AG08396 (cell line): ENCODE data around the gene E2F2.
A peak's percentile ranks its signal among the peaks of the same experiment; 100 is the strongest.
"Not testable (repeated sequence)": the region's sequence is repeated elsewhere in the genome, so short reads cannot be mapped to it uniquely, and the experiment has no call there.

Source experiments
- DNase-seq: peaks from one replicate; pipeline ENCODE4 v3.0.0; 2012; ENCODE audit warnings: low spot score, mixed read lengths

Gene E2F2

GRCh38 chr1:23524163-23524562 lies 6.9 kb downstream of the E2F2 start:
- DNase-seq = no peak

GRCh38 chr1:23522244-23522982 lies 8.6 kb downstream of the E2F2 start:
- no peak for DNase-seq

DNA sequence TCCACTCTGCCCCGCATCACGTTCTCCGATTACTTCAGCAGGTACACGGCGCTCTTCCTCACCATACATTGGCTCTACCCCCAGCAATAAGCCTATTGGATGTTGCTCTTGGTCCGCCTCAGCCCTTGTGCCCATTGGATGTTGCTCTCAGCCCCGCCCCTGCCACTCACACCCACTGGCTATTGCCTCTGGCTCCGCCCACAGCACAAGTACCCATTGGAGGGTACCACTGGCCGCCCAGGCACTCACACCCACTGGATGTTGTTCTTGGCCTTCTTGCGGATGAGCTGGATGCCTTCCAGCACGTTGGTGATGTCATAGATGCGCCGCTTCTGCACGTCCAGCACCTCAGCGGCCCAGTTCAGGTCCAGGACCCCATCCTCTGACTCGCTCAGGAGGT lies 9.4 kb downstream of the E2F2 start:
- DNase-seq = no peak

DNA sequence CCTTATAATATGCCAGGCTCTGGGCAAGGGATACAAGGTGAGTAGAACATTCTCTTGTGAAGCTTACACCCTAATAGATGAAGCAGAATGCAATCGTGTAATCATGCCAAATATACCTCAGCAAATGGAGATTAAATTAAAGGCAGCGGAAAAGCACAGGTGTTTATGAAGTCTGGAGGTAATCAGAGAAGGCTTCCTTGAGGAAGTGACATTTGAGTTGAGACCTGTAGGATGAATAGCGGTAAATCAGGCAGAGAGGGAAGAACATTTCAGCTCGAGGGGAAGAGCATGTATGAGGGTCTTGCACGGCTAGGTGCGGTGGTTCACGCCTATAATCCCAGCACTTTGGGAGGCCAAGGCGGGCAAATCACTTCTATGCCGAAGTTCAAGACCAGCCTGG lies 13.5 kb downstream of the E2F2 start:
- no peak for DNase-seq

- no peak for DNase-seq
Observed at GRCh38 chr1:23515905-23516304, 15.1 kb downstream of the E2F2 start.

GRCh38 chr1:23514111-23514679 lies 16.8 kb downstream of the E2F2 start:
- no peak for DNase-seq

DNA sequence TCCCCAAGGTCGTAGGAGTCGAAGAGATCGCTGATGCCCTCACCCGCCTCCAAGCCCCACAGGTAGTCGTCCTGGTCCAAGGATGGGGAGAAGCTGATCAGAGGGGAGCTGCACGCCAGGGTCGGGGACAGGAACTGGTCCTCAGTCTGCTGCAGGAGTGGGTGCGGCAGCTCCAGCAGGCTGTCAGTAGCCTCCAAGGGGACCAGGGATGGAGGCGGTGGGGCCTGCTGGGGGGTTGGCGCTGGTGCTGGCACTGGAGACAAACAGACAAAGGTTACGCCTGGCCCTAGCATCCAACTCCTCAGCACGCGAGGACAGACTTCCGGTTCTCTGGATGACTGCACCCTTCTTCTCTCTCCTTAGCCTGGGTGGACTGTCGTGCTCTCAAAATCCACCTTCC lies 21.1 kb downstream of the E2F2 start:
- no peak for DNase-seq

GRCh38 chr1:23506376-23507107 lies 24.5 kb downstream of the E2F2 start:
- DNase-seq = no peak

DNA sequence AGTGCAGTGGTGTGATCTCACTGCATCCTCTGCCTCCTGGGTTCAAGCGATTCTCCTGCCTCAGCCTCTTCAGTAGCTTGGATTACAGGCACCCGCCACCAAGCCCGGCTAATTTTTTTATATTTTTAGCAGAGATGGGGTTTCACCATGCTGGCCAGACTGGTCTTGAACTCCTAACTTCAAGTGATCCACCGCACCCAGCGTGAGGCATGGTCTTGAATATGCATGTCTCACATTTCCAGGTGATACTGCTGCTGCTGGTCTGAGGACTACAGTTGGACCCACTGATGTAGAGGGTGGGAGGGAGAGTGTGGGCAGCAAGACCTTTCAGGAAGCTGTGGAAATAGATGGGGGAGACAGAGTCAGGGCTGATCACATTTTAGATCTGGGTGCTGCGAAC lies 25.2 kb downstream of the E2F2 start:
- DNase-seq = no peak

DNA sequence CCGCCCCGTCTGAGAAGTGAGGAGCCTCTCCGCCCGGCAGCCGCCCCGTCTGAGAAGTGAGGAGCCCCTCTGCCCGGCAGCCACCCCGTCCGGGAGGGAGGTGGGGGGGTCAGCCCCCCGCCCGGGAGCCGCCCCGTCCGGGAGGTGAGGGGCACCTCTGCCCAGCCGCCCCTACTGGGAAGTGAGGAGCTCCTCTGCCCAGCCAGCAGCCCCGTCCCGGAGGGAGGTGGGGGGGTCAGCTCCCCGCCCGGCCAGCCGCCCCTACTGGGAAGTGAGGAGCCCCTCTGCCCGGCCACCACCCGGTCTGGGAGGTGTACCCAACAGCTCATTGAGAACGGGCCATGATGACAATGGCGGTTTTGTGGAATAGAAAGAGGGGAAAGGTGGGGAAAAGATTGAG lies 26.9 kb downstream of the E2F2 start:
- not testable (repeated sequence) for DNase-seq

DNA sequence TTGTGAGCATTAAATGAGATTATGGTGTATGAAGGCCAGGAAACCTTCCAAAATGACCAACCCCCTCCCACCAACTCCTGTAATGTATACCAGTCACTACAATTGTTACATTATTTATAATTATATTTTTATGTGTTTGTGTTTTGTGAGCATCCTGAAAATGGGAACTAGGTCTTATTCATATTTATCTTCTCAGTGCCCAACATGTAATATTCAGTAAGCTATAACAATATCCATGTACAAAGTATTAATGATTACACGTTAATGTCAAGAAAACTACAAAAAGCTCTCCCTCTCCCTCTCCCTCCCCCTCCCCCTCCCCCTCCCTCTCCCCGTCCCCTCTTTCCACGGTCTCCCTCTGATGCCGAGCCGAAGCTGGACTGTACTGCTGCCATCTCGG lies 28.1 kb downstream of the E2F2 start:
- DNase-seq = no peak

- DNase-seq = no peak
Observed at GRCh38 chr1:23500466-23500865, 30.6 kb downstream of the E2F2 start.

GRCh38 chr1:23497777-23498439 lies 33.1 kb downstream of the E2F2 start:
- DNase-seq = no peak

- DNase-seq = no peak
Observed at GRCh38 chr1:23496490-23497181, 34.4 kb downstream of the E2F2 start.

DNA sequence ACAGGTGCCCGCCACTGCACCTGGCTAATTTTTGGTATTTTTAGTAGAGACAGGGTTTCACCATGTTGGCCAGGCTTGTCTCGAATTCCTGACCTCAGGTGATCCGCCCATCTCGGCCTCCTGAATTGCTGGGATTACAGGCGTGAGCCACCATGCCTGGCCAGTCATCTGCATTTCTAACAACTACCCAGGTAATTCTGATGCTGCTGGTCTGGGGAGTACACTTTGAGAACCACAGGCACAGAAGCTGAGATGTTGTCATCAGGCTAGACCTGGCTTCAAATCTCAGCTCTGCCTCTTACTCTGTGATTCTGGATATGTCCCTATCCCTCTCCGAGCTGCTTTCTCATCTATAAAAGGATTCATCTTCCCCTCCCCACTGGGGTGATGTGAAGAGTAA lies 36.2 kb downstream of the E2F2 start:
- not testable (repeated sequence) for DNase-seq

DNA sequence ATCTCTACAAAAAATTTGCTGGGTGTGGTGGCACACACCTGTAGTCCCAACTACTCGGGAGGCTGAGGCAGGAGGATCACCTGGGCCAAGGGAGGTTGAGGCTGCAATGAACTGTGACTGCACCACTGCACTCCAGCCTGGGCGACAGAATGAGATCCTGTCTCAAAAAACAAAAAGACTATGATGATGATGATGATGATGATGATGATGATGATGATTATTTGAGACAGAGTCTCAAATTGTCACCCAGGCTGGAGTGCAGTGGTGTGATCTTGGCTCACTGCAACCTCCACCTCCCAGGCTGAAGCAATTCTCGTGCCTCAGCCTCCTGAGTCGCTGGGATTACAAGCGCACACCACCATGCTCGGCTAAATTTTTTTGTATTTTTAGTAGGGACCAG lies 38.3 kb downstream of the E2F2 start:
- not testable (repeated sequence) for DNase-seq

GRCh38 chr1:23492132-23492720 lies 38.8 kb downstream of the E2F2 start:
- DNase-seq = no peak

DNA sequence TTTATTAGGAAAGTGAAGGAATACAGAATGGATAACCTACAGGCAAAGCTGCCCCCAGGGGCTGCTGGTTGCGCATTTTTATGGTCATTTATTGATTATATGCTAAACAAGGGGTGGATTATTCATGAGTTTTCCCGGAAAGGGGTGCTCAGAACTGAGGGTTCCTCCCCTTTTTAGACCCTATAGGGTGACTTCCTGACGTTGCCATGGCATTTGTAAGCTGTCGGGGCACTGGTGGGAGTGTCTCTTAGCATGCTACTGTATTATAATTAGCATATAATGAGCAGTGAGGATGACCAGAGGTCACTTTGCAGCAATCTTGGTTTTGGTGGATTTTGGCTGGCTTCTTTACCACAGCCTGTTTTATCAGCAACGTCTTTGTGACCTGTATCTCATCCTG lies 41.2 kb downstream of the E2F2 start:
- no peak for DNase-seq

DNA sequence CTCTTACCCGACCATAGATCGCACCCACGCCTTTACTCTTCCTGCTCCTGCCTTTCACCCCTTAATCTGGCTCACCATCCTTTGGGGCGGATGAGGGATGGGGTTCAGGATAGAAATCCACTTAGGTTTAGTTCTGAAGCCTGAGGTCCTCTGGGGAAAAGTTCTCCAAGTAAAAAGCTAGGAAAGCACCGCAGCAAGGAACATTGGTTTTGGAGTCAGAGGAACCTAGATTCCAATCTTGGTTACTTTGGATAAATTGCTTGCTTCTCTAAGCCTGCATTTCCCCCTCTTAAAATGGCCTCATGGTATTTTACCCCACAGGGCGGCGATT lies 46.1 kb downstream of the E2F2 start:
- no peak for DNase-seq

DNA sequence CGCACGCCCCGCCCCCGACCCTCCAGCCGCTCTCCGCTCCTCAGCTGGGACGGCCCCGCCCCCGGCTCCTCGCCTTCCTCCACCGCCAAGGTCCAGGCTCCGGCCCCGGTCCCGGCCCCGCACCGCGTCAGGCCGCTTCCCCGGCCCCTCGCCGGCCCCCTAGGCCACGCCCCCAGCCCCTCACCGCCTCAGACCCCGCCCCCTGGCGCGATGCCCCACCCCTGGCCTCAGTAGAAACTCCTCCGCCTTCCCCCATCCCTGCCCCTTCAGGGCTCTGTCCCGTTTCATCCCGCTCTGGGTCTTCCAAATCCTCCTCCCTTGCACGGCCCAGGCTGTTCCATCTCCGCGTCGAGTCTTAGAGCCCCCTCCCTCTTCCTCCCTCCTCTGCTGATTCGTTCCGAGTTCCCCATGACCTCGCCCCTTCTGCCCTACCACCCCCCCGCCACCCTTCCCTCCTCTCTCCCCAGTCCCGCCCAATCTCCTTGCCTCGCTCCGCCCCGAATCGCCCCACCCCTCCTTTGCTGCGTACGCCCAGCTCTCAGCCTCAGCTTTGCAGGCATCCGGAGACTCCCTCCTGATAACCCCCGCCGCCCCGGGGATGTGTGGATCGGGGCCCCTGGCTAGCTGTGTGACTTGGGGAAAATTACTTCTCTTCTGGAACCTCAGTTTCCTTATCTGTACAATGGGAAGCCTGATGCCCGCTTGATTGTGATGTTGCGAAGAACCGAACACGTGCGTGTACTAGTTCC lies 46.6 kb downstream of the E2F2 start:
- peak; percentile 99 for DNase-seq
